Epithelial cell of esophagus (primary cell): ENCODE measurements around the gene SPATA19.

ENCODE experiments used
- DNase-seq: peaks from one replicate; pipeline ENCODE4 v3.0.0; 2010; ENCODE audit warnings: low read depth
- H3K4me3 ChIP-seq: 2 replicates; pipeline ENCODE4 v1.5.1; 2011; ENCODE audit warnings: mild to moderate bottlenecking, low read length, control low read depth
- CTCF ChIP-seq: IDR thresholded peaks from 2 replicates; pipeline ENCODE4 v1.5.1; 2011; ENCODE audit warnings: low read depth, mild to moderate bottlenecking, low read length, control low read depth, inconsistent platforms; ENCODE audit not compliant: insufficient read depth; ENCODE audit errors: missing control alignments

The SPATA19 gene

GRCh38 chr11:133796043-133796795, 49.1 kb downstream of the SPATA19 start:
- no peak for DNase-seq
- TF ChIP-seq CTCF, result no peak
- H3K4me3 ChIP-seq, result no peak overlapping the region

GRCh38 chr11:133795088-133795487, 50.2 kb downstream of the SPATA19 start:
- no peak overlapping the region for H3K4me3 ChIP-seq
- no peak for TF ChIP-seq CTCF
- DNase-seq, result no peak

- no peak overlapping the region for H3K4me3 ChIP-seq
- TF ChIP-seq CTCF, result no peak
- DNase-seq, result no peak
Observed at GRCh38 chr11:133794205-133794604, 51.1 kb downstream of the SPATA19 start.

GRCh38 chr11:133793271-133794035, 51.9 kb downstream of the SPATA19 start:
- TF ChIP-seq CTCF, result no peak
- no peak for DNase-seq
- H3K4me3 ChIP-seq, result no peak overlapping the region

- no peak overlapping the region for H3K4me3 ChIP-seq
- no peak for DNase-seq
- no peak for TF ChIP-seq CTCF
Observed at GRCh38 chr11:133790995-133791394, 54.3 kb downstream of the SPATA19 start.
